ENCODE results near the gene MTA1. TPM values are rescaled to one million over a fixed set of nuclear protein-coding genes. Genes with fewer than 3 reads are reported as not detected.

Gene MTA1
- total RNA-seq, 2 donors from 2014 or later: 99.0 to 99.7 TPM

- no peaks in the 10 kb centered on the region for H3K9me3 ChIP-seq (ENCODE audit: control insufficient read depth, low read length, poor library complexity, severe bottlenecking)
- H3K27ac Mint-ChIP-seq: no peak overlapping the region
- peak overlapping the region; percentile 76 for H3K4me3 Mint-ChIP-seq
- peaks cover 2% of the 10 kb centered on the region for H3K36me3 Mint-ChIP-seq (ENCODE audit: low read depth)
- H3K27me3 Mint-ChIP-seq: peaks cover 5% of the 10 kb centered on the region
- ATAC-seq: no peak
- H3K4me1 Mint-ChIP-seq: peaks cover 20% of the 10 kb centered on the region
- DNase-seq: no peak
These were observed 1.1 kb upstream of the MTA1 start for GRCh38 chr14:105418269-105419194.

GRCh38 chr14:105420101-105420973, 710 bp downstream of the MTA1 start:
- peak overlapping the region; percentile 89 for H3K27ac Mint-ChIP-seq
- peaks cover 2% of the 10 kb centered on the region for H3K36me3 Mint-ChIP-seq (ENCODE audit: low read depth)
- ATAC-seq (peak; percentile 16), DNase-seq (no peak)
- peaks cover 21% of the 10 kb centered on the region for H3K4me1 Mint-ChIP-seq
- no peaks in the 10 kb centered on the region for H3K9me3 ChIP-seq (ENCODE audit: control insufficient read depth, low read length, poor library complexity, severe bottlenecking)
- H3K4me3 Mint-ChIP-seq: peak overlapping the region; percentile 92
- H3K27me3 Mint-ChIP-seq: no peaks in the 10 kb centered on the region

- Mint-ChIP-seq H3K27me3 (no peaks in the 10 kb centered on the region), H3K36me3 (ENCODE audit: low read depth) (peaks cover 2% of the 10 kb centered on the region), H3K27ac (peak overlapping the region; percentile 89), H3K4me3 (peak overlapping the region; percentile 92), H3K4me1 (peaks cover 21% of the 10 kb centered on the region)
- no peak for ATAC-seq
- DNase-seq: no peak
- no peaks in the 10 kb centered on the region for H3K9me3 ChIP-seq (ENCODE audit: control insufficient read depth, low read length, poor library complexity, severe bottlenecking)
These were observed 1.5 kb downstream of the MTA1 start for GRCh38 chr14:105420974-105421674.

- Mint-ChIP-seq H3K4me1 (peaks cover 21% of the 10 kb centered on the region), H3K27me3 (no peaks in the 10 kb centered on the region), H3K4me3 (peak overlapping the region; percentile 92), H3K27ac (peak overlapping the region; percentile 89), H3K36me3 (ENCODE audit: low read depth) (peaks cover under 1% of the 10 kb centered on the region)
- DNase-seq (no peak), ATAC-seq (peak; percentile 26)
- no peaks in the 10 kb centered on the region for H3K9me3 ChIP-seq (ENCODE audit: control insufficient read depth, low read length, poor library complexity, severe bottlenecking)
These were observed 2.3 kb downstream of the MTA1 start for GRCh38 chr14:105421723-105422615.

- Mint-ChIP-seq H3K4me3 (peak overlapping the region; percentile 21), H3K36me3 (ENCODE audit: low read depth) (peaks cover 3% of the 10 kb centered on the region), H3K27me3 (no peaks in the 10 kb centered on the region), H3K27ac (peak overlapping the region; percentile 89), H3K4me1 (peaks cover 24% of the 10 kb centered on the region)
- ATAC-seq (no peak), DNase-seq (no peak)
- H3K9me3 ChIP-seq (ENCODE audit: control insufficient read depth, low read length, poor library complexity, severe bottlenecking): no peaks in the 10 kb centered on the region
These were observed 3.3 kb downstream of the MTA1 start for GRCh38 chr14:105422695-105423487.

- peaks cover 3% of the 10 kb centered on the region for H3K36me3 Mint-ChIP-seq (ENCODE audit: low read depth)
- ATAC-seq (no peak), DNase-seq (no peak)
- H3K27ac Mint-ChIP-seq: no peak overlapping the region
- peaks cover 24% of the 10 kb centered on the region for H3K4me1 Mint-ChIP-seq
- no peaks in the 10 kb centered on the region for H3K9me3 ChIP-seq (ENCODE audit: control insufficient read depth, low read length, poor library complexity, severe bottlenecking)
- no peak overlapping the region for H3K4me3 Mint-ChIP-seq
- no peaks in the 10 kb centered on the region for H3K27me3 Mint-ChIP-seq
These were observed 4.0 kb downstream of the MTA1 start for GRCh38 chr14:105423488-105424195.

GRCh38 chr14:105424861-105425260, 5.2 kb downstream of the MTA1 start:
- Mint-ChIP-seq H3K27me3 (no peaks in the 10 kb centered on the region), H3K4me3 (no peak overlapping the region), H3K27ac (no peak overlapping the region), H3K36me3 (ENCODE audit: low read depth) (peaks cover 3% of the 10 kb centered on the region), H3K4me1 (peaks cover 23% of the 10 kb centered on the region)
- DNase-seq (no peak), ATAC-seq (no peak)
- no peaks in the 10 kb centered on the region for H3K9me3 ChIP-seq (ENCODE audit: control insufficient read depth, low read length, poor library complexity, severe bottlenecking)

GRCh38 chr14:105425823-105426247, 6.2 kb downstream of the MTA1 start:
- no peaks in the 10 kb centered on the region for H3K9me3 ChIP-seq (ENCODE audit: control insufficient read depth, low read length, poor library complexity, severe bottlenecking)
- H3K27me3 Mint-ChIP-seq: no peaks in the 10 kb centered on the region
- DNase-seq: no peak
- peaks cover 3% of the 10 kb centered on the region for H3K36me3 Mint-ChIP-seq (ENCODE audit: low read depth)
- no peak for ATAC-seq
- no peak overlapping the region for H3K4me3 Mint-ChIP-seq
- H3K27ac Mint-ChIP-seq: no peak overlapping the region
- H3K4me1 Mint-ChIP-seq: peaks cover 21% of the 10 kb centered on the region

- H3K4me3 Mint-ChIP-seq: no peak overlapping the region
- DNase-seq (no peak), ATAC-seq (no peak)
- H3K27me3 Mint-ChIP-seq: no peaks in the 10 kb centered on the region
- peaks cover 3% of the 10 kb centered on the region for H3K36me3 Mint-ChIP-seq (ENCODE audit: low read depth)
- H3K27ac Mint-ChIP-seq: no peak overlapping the region
- H3K4me1 Mint-ChIP-seq: peaks cover 16% of the 10 kb centered on the region
- H3K9me3 ChIP-seq (ENCODE audit: control insufficient read depth, low read length, poor library complexity, severe bottlenecking): no peaks in the 10 kb centered on the region
These were observed 6.9 kb downstream of the MTA1 start for GRCh38 chr14:105426416-105427130.

GRCh38 chr14:105427412-105427811, 7.8 kb downstream of the MTA1 start:
- ATAC-seq: no peak
- DNase-seq: no peak
- peaks cover 3% of the 10 kb centered on the region for H3K36me3 Mint-ChIP-seq (ENCODE audit: low read depth)
- no peak overlapping the region for H3K27ac Mint-ChIP-seq
- peaks cover 9% of the 10 kb centered on the region for H3K4me1 Mint-ChIP-seq
- H3K9me3 ChIP-seq (ENCODE audit: control insufficient read depth, low read length, poor library complexity, severe bottlenecking): no peaks in the 10 kb centered on the region
- H3K4me3 Mint-ChIP-seq: no peak overlapping the region
- no peaks in the 10 kb centered on the region for H3K27me3 Mint-ChIP-seq

Data from T-helper 17 cell (primary cell).